GM19468 (cell line): ENCODE measurements around the gene SCAMP1.

Experiments
- ATAC-seq: cut with Tn5 transposase; IDR thresholded peaks from one replicate; pipeline ENCODE4 v1.9.1; 2021; ENCODE audit warnings: mild to moderate bottlenecking, moderate library complexity, moderate number of reproducible peaks; ENCODE audit not compliant: unreplicated experiment; ENCODE audit errors: extremely low read depth

SCAMP1 gene

GRCh38 chr5:78490709-78491485 is 130.5 kb downstream of the SCAMP1 start:
- ATAC-seq: no peak

GRCh38 chr5:78492224-78492623 is 131.8 kb downstream of the SCAMP1 start:
- no peak for ATAC-seq

GRCh38 chr5:78492650-78493049 is 132.2 kb downstream of the SCAMP1 start:
- no peak for ATAC-seq

- ATAC-seq: no peak
Measured at GRCh38 chr5:78495800-78496199, 135.4 kb downstream of the SCAMP1 start.

- no peak for ATAC-seq
Measured at GRCh38 chr5:78496373-78496772, 136.0 kb downstream of the SCAMP1 start.

GRCh38 chr5:78497573-78498533 is 137.4 kb downstream of the SCAMP1 start:
- no peak for ATAC-seq

- ATAC-seq: no peak
Measured at GRCh38 chr5:78499485-78499884, 139.1 kb downstream of the SCAMP1 start.

- no peak for ATAC-seq
Measured at GRCh38 chr5:78500028-78500427, 139.6 kb downstream of the SCAMP1 start.

- ATAC-seq: no peak
Measured at GRCh38 chr5:78500871-78501270, 140.5 kb downstream of the SCAMP1 start.

GRCh38 chr5:78501411-78502352 is 141.3 kb downstream of the SCAMP1 start:
- ATAC-seq: no peak

GRCh38 chr5:78503958-78504653 is 143.7 kb downstream of the SCAMP1 start:
- ATAC-seq: no peak

- no peak for ATAC-seq
Measured at GRCh38 chr5:78504704-78505677, 144.6 kb downstream of the SCAMP1 start.

GRCh38 chr5:78505860-78506259 is 145.4 kb downstream of the SCAMP1 start:
- ATAC-seq: no peak

- no peak for ATAC-seq
Measured at GRCh38 chr5:78506261-78507024, 146.0 kb downstream of the SCAMP1 start.

- ATAC-seq: no peak
Measured at GRCh38 chr5:78507531-78507930, 147.1 kb downstream of the SCAMP1 start.

GRCh38 chr5:78508186-78508765 is 147.9 kb downstream of the SCAMP1 start:
- ATAC-seq: no peak

GRCh38 chr5:78509145-78509865 is 148.9 kb downstream of the SCAMP1 start:
- no peak for ATAC-seq
